H1 (cell line): ENCODE data around the gene CARD18. TPM values are rescaled to one million over a fixed set of nuclear protein-coding genes. Genes with fewer than 3 reads are reported as not detected.

Source experiments
- ASH2L ChIP-seq: fragments of 200-600, 300-600 bp; sonication (generic); IDR thresholded peaks from one replicate; pipeline ENCODE4 v1.7.1; 2017; ENCODE audit warnings: low read length
- BCL11A ChIP-seq, 2 experiments: IDR thresholded peaks; one replicate each; pipeline ENCODE4 v1.6.1; 2011; ENCODE audit warnings: low read depth in 2 of 2, low read length in 2 of 2, mild to moderate bottlenecking in 2 of 2
- BRCA1 ChIP-seq: IDR thresholded peaks from 2 replicates; pipeline ENCODE4 v1.6.1; 2012; ENCODE audit warnings: low read depth, low read length, improper control_type of control experiment
- CREB1 ChIP-seq: IDR thresholded peaks from 2 replicates; pipeline ENCODE4 v1.6.1; 2012; ENCODE audit warnings: inconsistent platforms
- EP300 ChIP-seq, 2 experiments: IDR thresholded peaks; 1 replicate in 1 of 2; 2 replicates in 1 of 2; pipeline ENCODE4 v1.6.1; 2011 to 2012; ENCODE audit warnings: low read depth in 2 of 2, low read length in 2 of 2, mild to moderate bottlenecking in 2 of 2, borderline replicate concordance in 1 of 2, inconsistent platforms in 1 of 2, moderate library complexity in 1 of 2
- EZH2 ChIP-seq: fragments of 200-600 bp; sonication (generic); IDR thresholded peaks from 2 replicates; pipeline ENCODE4 v1.7.1; 2012; ENCODE audit warnings: low read depth, mild to moderate bottlenecking, moderate library complexity, low read length, inconsistent platforms; ENCODE audit not compliant: severe bottlenecking
- JUND ChIP-seq: IDR thresholded peaks from 2 replicates; pipeline ENCODE4 v1.6.1; 2011; ENCODE audit warnings: mild to moderate bottlenecking, improper control_type of control experiment, low read length
- PHF8 ChIP-seq: fragments of 200-600 bp; sonication (generic); conservative IDR thresholded peaks from 2 replicates; pipeline ENCODE4 v1.7.1; 2012; ENCODE audit warnings: low read depth, mild to moderate bottlenecking, inconsistent platforms, low read length, moderate library complexity
- POU5F1 ChIP-seq: IDR thresholded peaks from 2 replicates; pipeline ENCODE4 v1.6.1; 2011; ENCODE audit warnings: low read depth, mild to moderate bottlenecking, low read length, moderate library complexity
- SP1 ChIP-seq: IDR thresholded peaks from 2 replicates; pipeline ENCODE4 v1.6.1; 2011; ENCODE audit warnings: low read depth, low read length
- SRF ChIP-seq: IDR thresholded peaks from 2 replicates; pipeline ENCODE4 v1.6.1; 2011; ENCODE audit warnings: mild to moderate bottlenecking, low read depth, low read length, moderate library complexity
- polyA plus RNA-seq, 7 experiments: library from polyadenylated mRNA; depleted of rRNA in 3 of 7; stranded (reverse) in 5 of 7; unstranded in 2 of 7; fragments of >200 nt in 5 of 7; fragments of 200-250 nt in 2 of 7; gene quantifications; 1 replicate in 5 of 7; 2 replicates in 1 of 7; 4 replicates in 1 of 7; pipeline versions ENCODE4 v1.2.1 to v1.2.3, GENCODE V29; 2011 to 2013; ENCODE audit warnings: missing spikeins in 2 of 7, mixed read lengths in 2 of 7
- total RNA-seq: library from RNA; stranded (reverse); fragmentation: NEBNext Ultra II Directional; extraction: Animal tissue kit (Norgen Biotek cat#: 25700); gene quantifications from 2 replicates; pipeline ENCODE4 v1.2.1, GENCODE V29; 2021
- TF ChIP-seq, protein P1 (sequence below): fragments of 300-600 bp; sonication (generic); IDR thresholded peaks from 2 replicates; pipeline ENCODE4 v1.7.1; 2012; ENCODE audit warnings: low read length, moderate library complexity, mild to moderate bottlenecking, inconsistent platforms; ENCODE audit not compliant: insufficient replicate concordance

The CARD18 gene
- total and polyA plus RNA-seq, 2 of the 8 experiments (the other 6 are each of a cell fraction or from before 2014, with no cell fraction given): not detected

DNA sequence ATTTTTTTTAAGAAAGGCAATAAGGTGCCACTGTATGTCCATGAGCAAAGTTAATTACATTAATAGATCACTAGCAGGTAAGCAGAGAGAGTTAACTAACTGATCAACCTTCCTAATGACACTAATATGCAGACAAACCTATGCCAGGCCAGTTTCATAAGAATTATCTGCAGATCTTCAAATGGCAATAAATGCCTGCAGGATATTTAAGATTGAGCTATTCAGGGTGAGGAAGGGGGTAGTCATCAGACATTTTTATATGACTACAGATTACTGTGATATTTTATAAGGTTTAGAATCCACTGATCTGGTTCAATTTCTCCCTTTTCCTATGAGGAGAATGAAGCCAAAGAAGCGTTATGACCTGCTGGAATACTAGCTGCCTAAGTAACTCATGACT is 30.2 kb downstream of the CARD18 start (continued):
- TF ChIP-seq, protein P1, sequence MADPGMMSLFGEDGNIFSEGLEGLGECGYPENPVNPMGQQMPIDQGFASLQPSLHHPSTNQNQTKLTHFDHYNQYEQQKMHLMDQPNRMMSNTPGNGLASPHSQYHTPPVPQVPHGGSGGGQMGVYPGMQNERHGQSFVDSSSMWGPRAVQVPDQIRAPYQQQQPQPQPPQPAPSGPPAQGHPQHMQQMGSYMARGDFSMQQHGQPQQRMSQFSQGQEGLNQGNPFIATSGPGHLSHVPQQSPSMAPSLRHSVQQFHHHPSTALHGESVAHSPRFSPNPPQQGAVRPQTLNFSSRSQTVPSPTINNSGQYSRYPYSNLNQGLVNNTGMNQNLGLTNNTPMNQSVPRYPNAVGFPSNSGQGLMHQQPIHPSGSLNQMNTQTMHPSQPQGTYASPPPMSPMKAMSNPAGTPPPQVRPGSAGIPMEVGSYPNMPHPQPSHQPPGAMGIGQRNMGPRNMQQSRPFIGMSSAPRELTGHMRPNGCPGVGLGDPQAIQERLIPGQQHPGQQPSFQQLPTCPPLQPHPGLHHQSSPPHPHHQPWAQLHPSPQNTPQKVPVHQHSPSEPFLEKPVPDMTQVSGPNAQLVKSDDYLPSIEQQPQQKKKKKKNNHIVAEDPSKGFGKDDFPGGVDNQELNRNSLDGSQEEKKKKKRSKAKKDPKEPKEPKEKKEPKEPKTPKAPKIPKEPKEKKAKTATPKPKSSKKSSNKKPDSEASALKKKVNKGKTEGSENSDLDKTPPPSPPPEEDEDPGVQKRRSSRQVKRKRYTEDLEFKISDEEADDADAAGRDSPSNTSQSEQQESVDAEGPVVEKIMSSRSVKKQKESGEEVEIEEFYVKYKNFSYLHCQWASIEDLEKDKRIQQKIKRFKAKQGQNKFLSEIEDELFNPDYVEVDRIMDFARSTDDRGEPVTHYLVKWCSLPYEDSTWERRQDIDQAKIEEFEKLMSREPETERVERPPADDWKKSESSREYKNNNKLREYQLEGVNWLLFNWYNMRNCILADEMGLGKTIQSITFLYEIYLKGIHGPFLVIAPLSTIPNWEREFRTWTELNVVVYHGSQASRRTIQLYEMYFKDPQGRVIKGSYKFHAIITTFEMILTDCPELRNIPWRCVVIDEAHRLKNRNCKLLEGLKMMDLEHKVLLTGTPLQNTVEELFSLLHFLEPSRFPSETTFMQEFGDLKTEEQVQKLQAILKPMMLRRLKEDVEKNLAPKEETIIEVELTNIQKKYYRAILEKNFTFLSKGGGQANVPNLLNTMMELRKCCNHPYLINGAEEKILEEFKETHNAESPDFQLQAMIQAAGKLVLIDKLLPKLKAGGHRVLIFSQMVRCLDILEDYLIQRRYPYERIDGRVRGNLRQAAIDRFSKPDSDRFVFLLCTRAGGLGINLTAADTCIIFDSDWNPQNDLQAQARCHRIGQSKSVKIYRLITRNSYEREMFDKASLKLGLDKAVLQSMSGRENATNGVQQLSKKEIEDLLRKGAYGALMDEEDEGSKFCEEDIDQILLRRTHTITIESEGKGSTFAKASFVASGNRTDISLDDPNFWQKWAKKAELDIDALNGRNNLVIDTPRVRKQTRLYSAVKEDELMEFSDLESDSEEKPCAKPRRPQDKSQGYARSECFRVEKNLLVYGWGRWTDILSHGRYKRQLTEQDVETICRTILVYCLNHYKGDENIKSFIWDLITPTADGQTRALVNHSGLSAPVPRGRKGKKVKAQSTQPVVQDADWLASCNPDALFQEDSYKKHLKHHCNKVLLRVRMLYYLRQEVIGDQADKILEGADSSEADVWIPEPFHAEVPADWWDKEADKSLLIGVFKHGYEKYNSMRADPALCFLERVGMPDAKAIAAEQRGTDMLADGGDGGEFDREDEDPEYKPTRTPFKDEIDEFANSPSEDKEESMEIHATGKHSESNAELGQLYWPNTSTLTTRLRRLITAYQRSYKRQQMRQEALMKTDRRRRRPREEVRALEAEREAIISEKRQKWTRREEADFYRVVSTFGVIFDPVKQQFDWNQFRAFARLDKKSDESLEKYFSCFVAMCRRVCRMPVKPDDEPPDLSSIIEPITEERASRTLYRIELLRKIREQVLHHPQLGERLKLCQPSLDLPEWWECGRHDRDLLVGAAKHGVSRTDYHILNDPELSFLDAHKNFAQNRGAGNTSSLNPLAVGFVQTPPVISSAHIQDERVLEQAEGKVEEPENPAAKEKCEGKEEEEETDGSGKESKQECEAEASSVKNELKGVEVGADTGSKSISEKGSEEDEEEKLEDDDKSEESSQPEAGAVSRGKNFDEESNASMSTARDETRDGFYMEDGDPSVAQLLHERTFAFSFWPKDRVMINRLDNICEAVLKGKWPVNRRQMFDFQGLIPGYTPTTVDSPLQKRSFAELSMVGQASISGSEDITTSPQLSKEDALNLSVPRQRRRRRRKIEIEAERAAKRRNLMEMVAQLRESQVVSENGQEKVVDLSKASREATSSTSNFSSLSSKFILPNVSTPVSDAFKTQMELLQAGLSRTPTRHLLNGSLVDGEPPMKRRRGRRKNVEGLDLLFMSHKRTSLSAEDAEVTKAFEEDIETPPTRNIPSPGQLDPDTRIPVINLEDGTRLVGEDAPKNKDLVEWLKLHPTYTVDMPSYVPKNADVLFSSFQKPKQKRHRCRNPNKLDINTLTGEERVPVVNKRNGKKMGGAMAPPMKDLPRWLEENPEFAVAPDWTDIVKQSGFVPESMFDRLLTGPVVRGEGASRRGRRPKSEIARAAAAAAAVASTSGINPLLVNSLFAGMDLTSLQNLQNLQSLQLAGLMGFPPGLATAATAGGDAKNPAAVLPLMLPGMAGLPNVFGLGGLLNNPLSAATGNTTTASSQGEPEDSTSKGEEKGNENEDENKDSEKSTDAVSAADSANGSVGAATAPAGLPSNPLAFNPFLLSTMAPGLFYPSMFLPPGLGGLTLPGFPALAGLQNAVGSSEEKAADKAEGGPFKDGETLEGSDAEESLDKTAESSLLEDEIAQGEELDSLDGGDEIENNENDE: no peak
- TF ChIP-seq JUND (no peak), PHF8 (no peak), EP300 (IDR thresholded peaks at IDR 0.05; ENCODE audit: borderline replicate concordance in 1 of 2, low read depth in 2 of 2, low read length in 2 of 2) (no peak), BCL11A (IDR thresholded peaks at IDR 0.05; ENCODE audit: low read depth in 2 of 2, low read length in 2 of 2) (no peak), SRF (no peak), SP1 (no peak), ASH2L (no peak), POU5F1 (no peak), BRCA1 (no peak), CREB1 (no peak), EZH2 (no peak)
